Right lobe of liver (tissue), 4 donors: Measurements from ENCODE around the gene CHPF.

Source experiments
- POLR2A ChIP-seq: fragments of 450-650 bp; IDR thresholded peaks from one replicate; pipeline ENCODE4 v1.6.1; 2017; ENCODE audit warnings: antibody characterized with exemption, mild to moderate bottlenecking
- TF ChIP-seq, protein P1 (sequence below), 4 donors: fragments of 200-600 bp in 3 of 4; fragments of 450-650 bp in 1 of 4; IDR thresholded peaks; one replicate each; pipeline versions ENCODE4 v1.5.1 to v1.8.0; 2016 to 2022; ENCODE audit warnings: antibody characterized with exemption in 4 of 4, mild to moderate bottlenecking in 2 of 4
- donor health status: DM: no; HTN: no; CAD: no.
- donor health status: DM: no; HTN: no; CAD: no.
- donor health status: DM: no; HTN: yes; CAD: no.

DNA sequence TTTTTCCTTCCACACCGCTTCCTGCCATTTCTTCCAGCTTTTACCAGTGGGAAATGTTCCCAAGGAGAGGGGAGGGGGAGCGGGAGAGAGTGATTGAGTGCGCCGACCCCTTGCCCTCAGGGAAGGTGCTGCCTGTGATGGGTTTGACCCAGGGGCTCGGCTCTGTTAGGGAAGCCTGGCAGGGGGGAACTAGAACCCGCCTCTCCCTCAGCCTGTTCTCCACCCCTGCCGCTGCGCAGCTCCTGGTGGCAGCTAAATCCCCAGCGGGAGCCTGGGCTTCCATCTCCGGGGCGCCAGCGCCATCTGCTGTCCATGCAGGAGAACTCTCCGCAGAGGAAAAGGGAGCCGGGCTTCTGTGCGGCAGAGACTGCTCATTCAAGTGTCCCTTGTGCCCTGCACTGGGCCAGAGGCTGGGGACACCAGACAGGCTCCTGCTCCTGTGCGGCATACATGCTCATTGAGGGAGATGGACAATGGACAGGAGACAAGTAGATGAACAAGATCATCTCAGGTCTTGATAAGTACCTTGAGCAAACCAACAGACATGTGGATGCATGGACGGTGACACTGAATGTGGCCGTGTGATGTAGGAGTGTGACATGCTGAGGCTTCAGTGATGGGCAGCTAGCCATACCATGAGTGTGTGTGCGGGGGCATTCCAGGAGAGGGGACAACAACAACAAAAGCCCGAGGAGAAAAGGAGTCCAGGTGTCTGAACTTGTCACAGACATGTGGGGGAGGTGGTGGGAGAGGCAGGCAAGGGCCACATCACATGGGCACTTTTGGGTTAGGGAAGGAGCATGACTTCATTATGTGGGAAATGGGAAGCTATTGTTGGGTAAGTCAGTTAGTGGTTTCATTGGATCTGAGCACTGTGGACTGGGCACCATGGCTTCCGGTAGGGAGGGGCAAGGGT, 13.3 kb downstream of the CHPF start:
- TF ChIP-seq, protein P1, sequence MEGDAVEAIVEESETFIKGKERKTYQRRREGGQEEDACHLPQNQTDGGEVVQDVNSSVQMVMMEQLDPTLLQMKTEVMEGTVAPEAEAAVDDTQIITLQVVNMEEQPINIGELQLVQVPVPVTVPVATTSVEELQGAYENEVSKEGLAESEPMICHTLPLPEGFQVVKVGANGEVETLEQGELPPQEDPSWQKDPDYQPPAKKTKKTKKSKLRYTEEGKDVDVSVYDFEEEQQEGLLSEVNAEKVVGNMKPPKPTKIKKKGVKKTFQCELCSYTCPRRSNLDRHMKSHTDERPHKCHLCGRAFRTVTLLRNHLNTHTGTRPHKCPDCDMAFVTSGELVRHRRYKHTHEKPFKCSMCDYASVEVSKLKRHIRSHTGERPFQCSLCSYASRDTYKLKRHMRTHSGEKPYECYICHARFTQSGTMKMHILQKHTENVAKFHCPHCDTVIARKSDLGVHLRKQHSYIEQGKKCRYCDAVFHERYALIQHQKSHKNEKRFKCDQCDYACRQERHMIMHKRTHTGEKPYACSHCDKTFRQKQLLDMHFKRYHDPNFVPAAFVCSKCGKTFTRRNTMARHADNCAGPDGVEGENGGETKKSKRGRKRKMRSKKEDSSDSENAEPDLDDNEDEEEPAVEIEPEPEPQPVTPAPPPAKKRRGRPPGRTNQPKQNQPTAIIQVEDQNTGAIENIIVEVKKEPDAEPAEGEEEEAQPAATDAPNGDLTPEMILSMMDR (IDR thresholded peaks at IDR 0.05), result peak; percentile 94 to 98 (median 97)
- TF ChIP-seq POLR2A, result no peak
